DOHH2 (cell line): ENCODE results near the gene TXNL4B.

Experiments
- EZH2phosphoT487 ChIP-seq: fragments of 200-600 bp; sonication (generic); IDR thresholded peaks from 2 replicates; pipeline ENCODE4 v1.6.1; 2017; ENCODE audit warnings: borderline replicate concordance, mild to moderate bottlenecking, antibody characterized with exemption, low read length, moderate library complexity, mixed read lengths
- TF ChIP-seq, protein P1 (sequence below): fragments of 200-600 bp; sonication (generic); IDR thresholded peaks from one replicate; pipeline ENCODE4 v1.5.1; 2014; ENCODE audit warnings: antibody characterized with exemption, mild to moderate bottlenecking, low read depth, low read length; ENCODE audit not compliant: poor library complexity, severe bottlenecking

DNA sequence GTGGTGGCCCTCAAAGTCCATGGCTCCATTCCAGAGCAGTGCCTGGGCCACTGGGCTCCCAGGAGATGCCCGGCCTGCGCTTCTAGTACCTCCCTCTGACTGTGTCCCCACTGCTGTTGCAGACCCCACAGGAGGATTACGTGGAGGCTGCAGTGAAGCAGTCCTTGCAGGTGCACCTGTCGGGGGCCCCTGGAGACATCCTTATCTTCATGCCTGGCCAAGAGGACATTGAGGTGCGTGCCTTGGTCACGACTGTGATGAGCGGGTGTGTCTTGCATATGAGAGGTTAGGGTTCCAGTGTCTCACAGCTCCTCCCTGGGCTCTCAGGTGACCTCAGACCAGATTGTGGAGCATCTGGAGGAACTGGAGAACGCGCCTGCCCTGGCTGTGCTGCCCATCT, 11.5 kb upstream of the TXNL4B start:
- TF ChIP-seq, protein P1, sequence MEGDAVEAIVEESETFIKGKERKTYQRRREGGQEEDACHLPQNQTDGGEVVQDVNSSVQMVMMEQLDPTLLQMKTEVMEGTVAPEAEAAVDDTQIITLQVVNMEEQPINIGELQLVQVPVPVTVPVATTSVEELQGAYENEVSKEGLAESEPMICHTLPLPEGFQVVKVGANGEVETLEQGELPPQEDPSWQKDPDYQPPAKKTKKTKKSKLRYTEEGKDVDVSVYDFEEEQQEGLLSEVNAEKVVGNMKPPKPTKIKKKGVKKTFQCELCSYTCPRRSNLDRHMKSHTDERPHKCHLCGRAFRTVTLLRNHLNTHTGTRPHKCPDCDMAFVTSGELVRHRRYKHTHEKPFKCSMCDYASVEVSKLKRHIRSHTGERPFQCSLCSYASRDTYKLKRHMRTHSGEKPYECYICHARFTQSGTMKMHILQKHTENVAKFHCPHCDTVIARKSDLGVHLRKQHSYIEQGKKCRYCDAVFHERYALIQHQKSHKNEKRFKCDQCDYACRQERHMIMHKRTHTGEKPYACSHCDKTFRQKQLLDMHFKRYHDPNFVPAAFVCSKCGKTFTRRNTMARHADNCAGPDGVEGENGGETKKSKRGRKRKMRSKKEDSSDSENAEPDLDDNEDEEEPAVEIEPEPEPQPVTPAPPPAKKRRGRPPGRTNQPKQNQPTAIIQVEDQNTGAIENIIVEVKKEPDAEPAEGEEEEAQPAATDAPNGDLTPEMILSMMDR = no peak
- TF ChIP-seq EZH2phosphoT487 = no peak
